CD4-positive, alpha-beta T cell (primary cell): Measurements from ENCODE around the gene INPP5A. TPM values are rescaled to one million over a fixed set of nuclear protein-coding genes. Genes with fewer than 3 reads are reported as not detected.

Experiments used
- ATAC-seq: fragments of 200-7000 bp; cut with Tn5 transposase; one replicate; pipeline ENCODE4 v1.10.0; 2022; ENCODE audit warnings: mild to moderate bottlenecking; ENCODE audit not compliant: poor library complexity
- CTCF ChIA-PET: fragments of 350-600 bp; sonication (Branson Sonifier 250); formaldehyde crosslinking; loops from one replicate; lab custom pipeline; 2021; ENCODE audit warnings: antibody characterized with exemption, inconsistent platforms; lab: Charles Lee
- POLR2A ChIA-PET: fragments of 350-600 bp; sonication (Branson Sonifier 250); formaldehyde crosslinking; loops from one replicate; lab custom pipeline; 2021; ENCODE audit warnings: antibody characterized with exemption, inconsistent platforms; lab: Charles Lee
- DNase-seq, 14 experiments: peaks; one replicate each; pipeline ENCODE4 v3.0.0-alpha.2; 2013 to 2020; ENCODE audit warnings: mixed read lengths in 2 of 14
- H3K27ac ChIP-seq, 2 donors: one replicate each; pipeline versions ENCODE4 v1.5.1 to v1.7.0; 2013; ENCODE audit warnings: low read length in 2 of 2, low read depth in 1 of 2, mild to moderate bottlenecking in 1 of 2
- H3K27me3 ChIP-seq, 2 experiments: 1 replicate in 1 of 2; 2 replicates in 1 of 2; pipeline versions ENCODE4 v1.6.1 to v1.7.0; 2013; ENCODE audit warnings: low read length in 2 of 2, control low read depth in 1 of 2, mild to moderate bottlenecking in 1 of 2, moderate library complexity in 1 of 2; ENCODE audit not compliant: insufficient read depth in 2 of 2, control insufficient read depth in 1 of 2
- H3K36me3 ChIP-seq: one replicate; pipeline ENCODE4 v1.6.1; 2013; ENCODE audit warnings: low read length, control low read depth; ENCODE audit not compliant: insufficient read depth
- H3K4me1 ChIP-seq: one replicate; pipeline ENCODE4 v1.6.1; 2013; ENCODE audit warnings: low read length, control low read depth; ENCODE audit not compliant: insufficient read depth
- H3K4me3 ChIP-seq: one replicate; pipeline ENCODE4 v1.5.1; 2013; ENCODE audit warnings: mild to moderate bottlenecking, low read length, moderate library complexity
- H3K9me3 ChIP-seq, 2 experiments: 1 replicate in 1 of 2; 2 replicates in 1 of 2; pipeline versions ENCODE4 v1.6.1 to v1.7.0; 2013; ENCODE audit warnings: low read length in 2 of 2, mild to moderate bottlenecking in 2 of 2, control low read depth in 1 of 2, moderate library complexity in 1 of 2; ENCODE audit not compliant: control insufficient read depth in 1 of 2, insufficient read depth in 1 of 2
- H3K27ac Mint-ChIP-seq: one replicate; pipeline ENCODE4 v1.8.0; 2020; ENCODE audit warnings: mixed read lengths
- H3K27me3 Mint-ChIP-seq: one replicate; pipeline ENCODE4 v1.8.0; 2021; ENCODE audit warnings: mixed read lengths
- H3K36me3 Mint-ChIP-seq: one replicate; pipeline ENCODE4 v1.8.0; 2021; ENCODE audit warnings: low read depth, mixed read lengths
- H3K4me1 Mint-ChIP-seq: one replicate; pipeline ENCODE4 v1.8.0; 2021; ENCODE audit warnings: low read depth, mixed read lengths
- H3K4me3 Mint-ChIP-seq: one replicate; pipeline ENCODE4 v1.8.0; 2020; ENCODE audit warnings: mild to moderate bottlenecking, mixed read lengths
- H3K9me3 Mint-ChIP-seq: one replicate; pipeline ENCODE4 v1.8.0; 2020; ENCODE audit warnings: mixed read lengths
- CTCF ChIP-seq: fragments of 200-600 bp; IDR thresholded peaks from one replicate; pipeline ENCODE4 v1.8.0; 2022; ENCODE audit warnings: antibody characterized with exemption, mild to moderate bottlenecking
- intact Hi-C, 2 experiments: fragments of 100-400 bp; cut with DNase I in 1 of 2; cut with micrococcal nuclease in 1 of 2; formaldehyde crosslinking; loops; one replicate each; pipeline versions ENCODE4 v1.15.1 to v1.9.0; 2023 to 2025; cut with DNase I, micrococcal nuclease
- total RNA-seq, 174 experiments: library from RNA in 2 of 174; stranded (reverse) in 2 of 174; gene quantifications; one replicate each; pipeline ENCODE4 v1.2.3 and lab custom pipeline; 2021 to 2026

INPP5A gene
- total RNA-seq, 2 experiments from 2014 or later: 22.0 to 24.8 TPM

- no peak overlapping the region for H3K4me3 Mint-ChIP-seq
- no peaks in the 10 kb centered on the region for H3K27me3 Mint-ChIP-seq
- Histone ChIP-seq H3K9me3 (no peaks in the 10 kb centered on the region), H3K27ac (no peak overlapping the region), H3K4me3 (no peak overlapping the region), H3K4me1 (no peaks in the 10 kb centered on the region), H3K36me3 (peaks cover 13% of the 10 kb centered on the region), H3K27me3 (no peaks in the 10 kb centered on the region)
- POLR2A ChIA-PET: no interaction called here
- intact Hi-C loops: no loop called here
- H3K9me3 Mint-ChIP-seq: no peaks in the 10 kb centered on the region
- DNase-seq (no peak), ATAC-seq (no peak)
- H3K36me3 Mint-ChIP-seq: peaks cover 12% of the 10 kb centered on the region
- H3K4me1 Mint-ChIP-seq: no peaks in the 10 kb centered on the region
- no peak for TF ChIP-seq CTCF
- no peak overlapping the region for H3K27ac Mint-ChIP-seq
- CTCF ChIA-PET: no interaction called here
These were observed 194.9 kb downstream of the INPP5A start for GRCh38 chr10:132732518-132732917.

- H3K27me3 ChIP-seq: no peaks in the 10 kb centered on the region
- no peak overlapping the region for H3K4me3 Mint-ChIP-seq
- intact Hi-C loops: no loop called here
- DNase-seq (no peak), ATAC-seq (no peak)
- no peak overlapping the region for H3K27ac Mint-ChIP-seq
- H3K36me3 Mint-ChIP-seq: peaks cover 12% of the 10 kb centered on the region
- H3K4me1 Mint-ChIP-seq: no peaks in the 10 kb centered on the region
- H3K4me3 ChIP-seq: no peak overlapping the region
- no peak for TF ChIP-seq CTCF
- ChIA-PET POLR2A (no interaction called here), CTCF (no interaction called here)
- no peak overlapping the region for H3K27ac ChIP-seq
- H3K4me1 ChIP-seq: no peaks in the 10 kb centered on the region
- H3K36me3 ChIP-seq: peaks cover 8% of the 10 kb centered on the region
- H3K9me3 ChIP-seq: no peaks in the 10 kb centered on the region
- no peaks in the 10 kb centered on the region for H3K27me3 Mint-ChIP-seq
- H3K9me3 Mint-ChIP-seq: no peaks in the 10 kb centered on the region
These were observed 196.3 kb downstream of the INPP5A start for GRCh38 chr10:132733926-132734325.

GRCh38 chr10:132735341-132735775, 197.8 kb downstream of the INPP5A start:
- intact Hi-C loops: no loop called here
- no peaks in the 10 kb centered on the region for H3K9me3 Mint-ChIP-seq
- no peaks in the 10 kb centered on the region for H3K27me3 ChIP-seq
- no peak overlapping the region for H3K27ac Mint-ChIP-seq
- H3K36me3 ChIP-seq: peaks cover 8% of the 10 kb centered on the region
- no peak overlapping the region for H3K4me3 ChIP-seq
- H3K27me3 Mint-ChIP-seq: no peaks in the 10 kb centered on the region
- TF ChIP-seq CTCF: no peak
- no peaks in the 10 kb centered on the region for H3K9me3 ChIP-seq
- CTCF ChIA-PET: no interaction called here
- peaks cover 4% of the 10 kb centered on the region for H3K36me3 Mint-ChIP-seq
- H3K4me3 Mint-ChIP-seq: no peak overlapping the region
- ATAC-seq (no peak), DNase-seq (no peak)
- H3K4me1 ChIP-seq: no peaks in the 10 kb centered on the region
- no peak overlapping the region for H3K27ac ChIP-seq
- H3K4me1 Mint-ChIP-seq: no peaks in the 10 kb centered on the region
- POLR2A ChIA-PET: no interaction called here
